ENCODE data around the gene DPP6. TPM values are rescaled to one million over a fixed set of nuclear protein-coding genes. Genes with fewer than 3 reads are reported as not detected.

The DPP6 gene
- total RNA-seq, 1 experiment from 2014 or later, result 0.91 TPM

- DNase-seq (ENCODE audit: low read depth), result no peak
Observed at GRCh38 chr7:154412105-154412504, 359.9 kb downstream of the DPP6 start.

- DNase-seq (ENCODE audit: low read depth), result peak; percentile 7
Observed at GRCh38 chr7:154415709-154416399, 363.7 kb downstream of the DPP6 start.

GRCh38 chr7:154416714-154417113 lies 364.5 kb downstream of the DPP6 start:
- no peak for DNase-seq (ENCODE audit: low read depth)

GRCh38 chr7:154419344-154419743 lies 367.1 kb downstream of the DPP6 start:
- DNase-seq (ENCODE audit: low read depth), result no peak

GRCh38 chr7:154423231-154423630 lies 371.0 kb downstream of the DPP6 start:
- no peak for DNase-seq (ENCODE audit: low read depth)

GRCh38 chr7:154424350-154424749 lies 372.2 kb downstream of the DPP6 start:
- DNase-seq (ENCODE audit: low read depth), result no peak

- DNase-seq (ENCODE audit: low read depth), result peak; percentile 25
Observed at GRCh38 chr7:154425271-154425670, 373.1 kb downstream of the DPP6 start.

GRCh38 chr7:154426778-154427177 lies 374.6 kb downstream of the DPP6 start:
- DNase-seq (ENCODE audit: low read depth), result no peak

- DNase-seq (ENCODE audit: low read depth), result no peak
Observed at GRCh38 chr7:154427533-154427932, 375.3 kb downstream of the DPP6 start.

GRCh38 chr7:154429666-154430404 lies 377.6 kb downstream of the DPP6 start:
- DNase-seq (ENCODE audit: low read depth), result no peak

GRCh38 chr7:154430640-154431039 lies 378.4 kb downstream of the DPP6 start:
- no peak for DNase-seq (ENCODE audit: low read depth)

- DNase-seq (ENCODE audit: low read depth), result no peak
Observed at GRCh38 chr7:154431045-154431444, 378.8 kb downstream of the DPP6 start.

GRCh38 chr7:154433632-154434598 lies 381.7 kb downstream of the DPP6 start:
- no peak for DNase-seq (ENCODE audit: low read depth)

GRCh38 chr7:154436560-154436959 lies 384.4 kb downstream of the DPP6 start:
- DNase-seq (ENCODE audit: low read depth), result no peak

GRCh38 chr7:154437234-154437633 lies 385.0 kb downstream of the DPP6 start:
- no peak for DNase-seq (ENCODE audit: low read depth)

GRCh38 chr7:154438571-154439367 lies 386.6 kb downstream of the DPP6 start:
- no peak for DNase-seq (ENCODE audit: low read depth)

GRCh38 chr7:154440058-154440457 lies 387.9 kb downstream of the DPP6 start:
- no peak for DNase-seq (ENCODE audit: low read depth)

GRCh38 chr7:154440651-154441050 lies 388.5 kb downstream of the DPP6 start:
- no peak for DNase-seq (ENCODE audit: low read depth)

GRCh38 chr7:154441811-154442210 lies 389.6 kb downstream of the DPP6 start:
- no peak for DNase-seq (ENCODE audit: low read depth)

- DNase-seq (ENCODE audit: low read depth), result no peak
Observed at GRCh38 chr7:154442939-154443338, 390.7 kb downstream of the DPP6 start.

- no peak for DNase-seq (ENCODE audit: low read depth)
Observed at GRCh38 chr7:154450451-154450850, 398.3 kb downstream of the DPP6 start.

Data from Daoy (cell line).